Measurements from ENCODE around the gene TALDO1. TPM values are rescaled to one million over a fixed set of nuclear protein-coding genes. Genes with fewer than 3 reads are reported as not detected.

TALDO1 gene
- polyA plus RNA-seq (2012; ENCODE audit: insufficient read length, low read depth), result 430 TPM

GRCh38 chr11:747158-748006, at the start of gene TALDO1:
Gene TALDO1 (plus strand): TSS chr11:747464. CDS start chr11:747482, 18 bp downstream.
- 0 out of 2 replicates have a peak, but pooled peaks have one; percentile 59 for TF ChIP-seq TAF1 (IDR thresholded peaks at IDR 0.05; ENCODE audit: borderline replicate concordance, insufficient read depth, low read length)
- peak; percentile 41 for TF ChIP-seq FOXP2 (optimal IDR thresholded peaks at IDR 0.05; ENCODE audit: borderline replicate concordance, extremely low read depth, extremely low read length, insufficient read depth)
- peak; percentile 76 for TF ChIP-seq POLR2AphosphoS5 (IDR thresholded peaks at IDR 0.05; ENCODE audit: low read depth, low read length)
- TF ChIP-seq SIN3A (IDR thresholded peaks at IDR 0.05; ENCODE audit: borderline replicate concordance, insufficient read depth, low read length), result no peak
- TF ChIP-seq REST (IDR thresholded peaks at IDR 0.05; ENCODE audit: insufficient read depth in 1 of 2, low read depth in 2 of 2, low read length in 2 of 2), result no peak

GRCh38 chr11:697811-698311, 49.4 kb upstream of the TALDO1 start:
- TF ChIP-seq TAF1 (IDR thresholded peaks at IDR 0.05; ENCODE audit: borderline replicate concordance, insufficient read depth, low read length) (no peak), SIN3A (IDR thresholded peaks at IDR 0.05; ENCODE audit: borderline replicate concordance, insufficient read depth, low read length) (peak; percentile 75; the same call in 1 of the 2 replicates), REST (IDR thresholded peaks at IDR 0.05; ENCODE audit: insufficient read depth in 1 of 2, low read depth in 2 of 2, low read length in 2 of 2) (no peak), FOXP2 (optimal IDR thresholded peaks at IDR 0.05; ENCODE audit: borderline replicate concordance, extremely low read depth, extremely low read length, insufficient read depth) (no peak), POLR2AphosphoS5 (IDR thresholded peaks at IDR 0.05; ENCODE audit: low read depth, low read length) (no peak; the same call in 1 of the 2 replicates)

GRCh38 chr11:698493-699115, 48.7 kb upstream of the TALDO1 start:
- no peak for TF ChIP-seq FOXP2 (optimal IDR thresholded peaks at IDR 0.05; ENCODE audit: borderline replicate concordance, extremely low read depth, extremely low read length, insufficient read depth)
- no peak for TF ChIP-seq POLR2AphosphoS5 (IDR thresholded peaks at IDR 0.05; ENCODE audit: low read depth, low read length)
- no peak for TF ChIP-seq REST (IDR thresholded peaks at IDR 0.05; ENCODE audit: insufficient read depth in 1 of 2, low read depth in 2 of 2, low read length in 2 of 2)
- no peak for TF ChIP-seq TAF1 (IDR thresholded peaks at IDR 0.05; ENCODE audit: borderline replicate concordance, insufficient read depth, low read length)
- no peak for TF ChIP-seq SIN3A (IDR thresholded peaks at IDR 0.05; ENCODE audit: borderline replicate concordance, insufficient read depth, low read length)

- TF ChIP-seq POLR2AphosphoS5 (IDR thresholded peaks at IDR 0.05; ENCODE audit: low read depth, low read length) (no peak), TAF1 (IDR thresholded peaks at IDR 0.05; ENCODE audit: borderline replicate concordance, insufficient read depth, low read length) (no peak), REST (IDR thresholded peaks at IDR 0.05; ENCODE audit: insufficient read depth in 1 of 2, low read depth in 2 of 2, low read length in 2 of 2) (no peak), FOXP2 (optimal IDR thresholded peaks at IDR 0.05; ENCODE audit: borderline replicate concordance, extremely low read depth, extremely low read length, insufficient read depth) (no peak), SIN3A (IDR thresholded peaks at IDR 0.05; ENCODE audit: borderline replicate concordance, insufficient read depth, low read length) (no peak)
Observed at GRCh38 chr11:699116-699508, 48.2 kb upstream of the TALDO1 start.

All from PFSK-1 (cell line).